ENCODE measurements around the gene CGN.

DNA sequence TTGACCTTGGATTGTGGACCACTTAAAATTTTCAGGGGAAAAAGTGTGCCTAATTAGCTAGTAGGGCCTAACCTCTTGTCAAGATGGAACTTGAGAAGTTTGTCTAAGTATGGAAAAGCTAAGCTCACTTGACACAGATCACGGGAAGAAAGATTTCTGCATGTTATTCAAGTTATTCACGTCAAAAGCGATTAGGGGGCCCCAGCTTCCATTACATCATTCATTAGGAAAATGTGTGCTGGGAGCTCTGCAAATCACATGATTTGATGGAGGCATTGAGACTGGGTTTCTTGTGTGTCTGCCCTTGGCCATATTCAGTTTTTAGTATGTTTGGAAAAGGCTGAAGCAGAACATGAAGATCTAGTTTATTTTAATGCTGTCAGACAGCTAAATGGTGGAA lies 36.4 kb upstream of the CGN start:
- TF ChIP-seq, protein P1, sequence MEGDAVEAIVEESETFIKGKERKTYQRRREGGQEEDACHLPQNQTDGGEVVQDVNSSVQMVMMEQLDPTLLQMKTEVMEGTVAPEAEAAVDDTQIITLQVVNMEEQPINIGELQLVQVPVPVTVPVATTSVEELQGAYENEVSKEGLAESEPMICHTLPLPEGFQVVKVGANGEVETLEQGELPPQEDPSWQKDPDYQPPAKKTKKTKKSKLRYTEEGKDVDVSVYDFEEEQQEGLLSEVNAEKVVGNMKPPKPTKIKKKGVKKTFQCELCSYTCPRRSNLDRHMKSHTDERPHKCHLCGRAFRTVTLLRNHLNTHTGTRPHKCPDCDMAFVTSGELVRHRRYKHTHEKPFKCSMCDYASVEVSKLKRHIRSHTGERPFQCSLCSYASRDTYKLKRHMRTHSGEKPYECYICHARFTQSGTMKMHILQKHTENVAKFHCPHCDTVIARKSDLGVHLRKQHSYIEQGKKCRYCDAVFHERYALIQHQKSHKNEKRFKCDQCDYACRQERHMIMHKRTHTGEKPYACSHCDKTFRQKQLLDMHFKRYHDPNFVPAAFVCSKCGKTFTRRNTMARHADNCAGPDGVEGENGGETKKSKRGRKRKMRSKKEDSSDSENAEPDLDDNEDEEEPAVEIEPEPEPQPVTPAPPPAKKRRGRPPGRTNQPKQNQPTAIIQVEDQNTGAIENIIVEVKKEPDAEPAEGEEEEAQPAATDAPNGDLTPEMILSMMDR (IDR thresholded peaks at IDR 0.05) = no peak
- TF ChIP-seq POLR2A (IDR thresholded peaks at IDR 0.05) = no peak
